ENCODE data around the gene THAP7. TPM values are rescaled to one million over a fixed set of nuclear protein-coding genes. Genes with fewer than 3 reads are reported as not detected.

THAP7 gene
- polyA plus RNA-seq, 1 donor (not counting 4 experiments of a cell fraction or from before 2014, with no cell fraction given) = 10.4 TPM

GRCh38 chr22:20979940-20980453 lies 21.9 kb downstream of the THAP7 start:
- DNase-seq (ENCODE audit: low read depth, low spot score) = no peak
- Histone ChIP-seq H3K27ac (ENCODE audit: control insufficient read depth, insufficient read depth, low read length) (no peak overlapping the region), H3K9ac (ENCODE audit: control insufficient read depth, extremely low read depth, insufficient read depth, low read length) (peak overlapping the region; percentile 59), H3K27me3 (ENCODE audit: control insufficient read depth, extremely low read depth, insufficient read depth, low read length) (no peaks in the 10 kb centered on the region), H3K4me2 (ENCODE audit: control insufficient read depth, extremely low read depth, insufficient read depth, low read depth, low read length) (peak overlapping the region; percentile 85), H3K79me2 (ENCODE audit: control insufficient read depth, insufficient read depth, low read length) (peaks cover 21% of the 10 kb centered on the region), H3K4me3 (ENCODE audit: control insufficient read depth in 2 of 3, extremely low read depth in 1 of 3, insufficient read depth in 2 of 3, low read depth in 1 of 3, low read length in 3 of 3) (peak overlapping the region in 1 of 3 experiments; percentile 66), H3K9me3 (ENCODE audit: control insufficient read depth, low read depth, low read length) (peaks cover 7% of the 10 kb centered on the region), H4K20me1 (ENCODE audit: control insufficient read depth, extremely low read depth, insufficient read depth, low read length) (no peaks in the 10 kb centered on the region), H3K4me1 (ENCODE audit: control insufficient read depth, extremely low read depth, insufficient read depth, low read length) (peaks cover 29% of the 10 kb centered on the region), H3K9me1 (ENCODE audit: control insufficient read depth, extremely low read depth, insufficient read depth, low read length) (no peaks in the 10 kb centered on the region), H3K36me3 (ENCODE audit: control insufficient read depth in 2 of 2, extremely low read depth in 1 of 2, insufficient read depth in 2 of 2, low read length in 2 of 2) (peaks cover 4 to 6% of the 10 kb centered on the region in 2 experiments), H2AFZ (ENCODE audit: control insufficient read depth, low read length) (peak overlapping the region; percentile 66)
- dilution Hi-C loops (cut with MboI; ENCODE audit: extremely low pct_ligation_motif_present, low sequenced_read_pairs) = no loop called here
- TF ChIP-seq EZH2 (IDR thresholded peaks at IDR 0.05; ENCODE audit: low read length) (no peak), CTCF (optimal IDR thresholded peaks at IDR 0.05 in 1 of 3, IDR thresholded peaks at IDR 0.05 in 1 of 3, conservative IDR thresholded peaks at IDR 0.05 in 1 of 3; ENCODE audit: extremely low read depth in 1 of 3, insufficient read depth in 2 of 3, low read length in 3 of 3) (no peak)
- FAIRE-seq = no peak

- Histone ChIP-seq H3K36me3 (ENCODE audit: control insufficient read depth in 2 of 2, extremely low read depth in 1 of 2, insufficient read depth in 2 of 2, low read length in 2 of 2) (peaks cover 2 to 6% of the 10 kb centered on the region in 2 experiments), H3K4me2 (ENCODE audit: control insufficient read depth, extremely low read depth, insufficient read depth, low read depth, low read length) (peak overlapping the region; percentile 85), H3K4me1 (ENCODE audit: control insufficient read depth, extremely low read depth, insufficient read depth, low read length) (peaks cover 29% of the 10 kb centered on the region), H2AFZ (ENCODE audit: control insufficient read depth, low read length) (peak overlapping the region; percentile 95), H3K27ac (ENCODE audit: control insufficient read depth, insufficient read depth, low read length) (no peak overlapping the region), H3K27me3 (ENCODE audit: control insufficient read depth, extremely low read depth, insufficient read depth, low read length) (no peaks in the 10 kb centered on the region), H3K9me3 (ENCODE audit: control insufficient read depth, low read depth, low read length) (peaks cover 7% of the 10 kb centered on the region), H3K9me1 (ENCODE audit: control insufficient read depth, extremely low read depth, insufficient read depth, low read length) (no peaks in the 10 kb centered on the region), H3K79me2 (ENCODE audit: control insufficient read depth, insufficient read depth, low read length) (peaks cover 21% of the 10 kb centered on the region), H3K4me3 (ENCODE audit: control insufficient read depth in 2 of 3, extremely low read depth in 1 of 3, insufficient read depth in 2 of 3, low read depth in 1 of 3, low read length in 3 of 3) (peak overlapping the region in 1 of 3 experiments; percentile 66), H3K9ac (ENCODE audit: control insufficient read depth, extremely low read depth, insufficient read depth, low read length) (peak overlapping the region; percentile 59), H4K20me1 (ENCODE audit: control insufficient read depth, extremely low read depth, insufficient read depth, low read length) (no peaks in the 10 kb centered on the region)
- DNase-seq (ENCODE audit: low read depth, low spot score) (peak; percentile 94), FAIRE-seq (peak; percentile 61)
- no peak for TF ChIP-seq CTCF (optimal IDR thresholded peaks at IDR 0.05 in 1 of 3, IDR thresholded peaks at IDR 0.05 in 1 of 3, conservative IDR thresholded peaks at IDR 0.05 in 1 of 3; ENCODE audit: extremely low read depth in 1 of 3, insufficient read depth in 2 of 3, low read length in 3 of 3)
- TF ChIP-seq EZH2 (IDR thresholded peaks at IDR 0.05; ENCODE audit: low read length) = no peak
- dilution Hi-C loops (cut with MboI; ENCODE audit: extremely low pct_ligation_motif_present, low sequenced_read_pairs) = no loop called here
Measured at GRCh38 chr22:20979243-20979809, 22.6 kb downstream of the THAP7 start.
